K562 (cell line): Measurements from ENCODE around the gene AVPI1. TPM values are rescaled to one million over a fixed set of nuclear protein-coding genes. Genes with fewer than 3 reads are reported as not detected.

Source experiments
- CBX8 ChIP-seq: fragments of 200-600 bp; sonication (generic); IDR thresholded peaks from 2 replicates; pipeline ENCODE4 v1.6.1; 2012; ENCODE audit warnings: borderline replicate concordance, mixed run types, low read depth, mild to moderate bottlenecking, moderate library complexity, mixed read lengths, low read length, control low read depth, inconsistent platforms; ENCODE audit not compliant: poor library complexity, severe bottlenecking; ENCODE audit errors: extremely low read depth
- CSDE1 ChIP-seq, 2 experiments: fragments of 450-650 bp; IDR thresholded peaks; 2 replicates each; pipeline ENCODE4 v1.6.1; 2016; ENCODE audit warnings: mild to moderate bottlenecking in 1 of 2
- DMBX1 ChIP-seq: fragments of 250-450 bp; sonication (Bioruptor Pico); IDR thresholded peaks from 2 replicates; pipeline ENCODE4 v1.8.0; 2022; ENCODE audit warnings: inconsistent platforms, mild to moderate bottlenecking, moderate library complexity, borderline replicate concordance
- FOSL1 ChIP-seq: fragments of 200-800 bp; sonication (Bioruptor generic); conservative IDR thresholded peaks from 2 replicates; pipeline ENCODE4 v1.6.1; 2016; ENCODE audit warnings: missing genetic modification characterization, missing compliant biosample characterization
- HOMEZ ChIP-seq: fragments of 250-450 bp; sonication (Bioruptor Pico); IDR thresholded peaks from 2 replicates; pipeline ENCODE4 v1.4.0; 2020; ENCODE audit warnings: mild to moderate bottlenecking, moderate library complexity
- MBD2 ChIP-seq: sonication (generic); IDR thresholded peaks from 2 replicates; pipeline ENCODE4 v1.6.1; 2016; ENCODE audit warnings: low read depth, borderline replicate concordance
- MEF2D ChIP-seq: conservative IDR thresholded peaks from 2 replicates; pipeline ENCODE4 v1.6.1; 2016; ENCODE audit warnings: low read depth, missing genetic modification characterization, missing compliant biosample characterization
- MXI1 ChIP-seq: IDR thresholded peaks from 2 replicates; pipeline ENCODE4 v1.6.1; 2011; ENCODE audit warnings: low read depth, mild to moderate bottlenecking, improper control_type of control experiment, low read length
- MYC ChIP-seq, 2 experiments: fragments of 250-450 bp in 1 of 2; sonication (Bioruptor Pico) in 1 of 2; IDR thresholded peaks; 2 replicates each; pipeline versions ENCODE4 v1.5.1 to v1.6.1; 2012 to 2021; ENCODE audit warnings: low read depth in 2 of 2, borderline replicate concordance in 1 of 2, improper control_type of control experiment in 1 of 2, low read length in 1 of 2, mild to moderate bottlenecking in 1 of 2, moderate library complexity in 1 of 2
- NFYB ChIP-seq: IDR thresholded peaks from 2 replicates; pipeline ENCODE4 v1.6.1; 2011; ENCODE audit warnings: mild to moderate bottlenecking, moderate library complexity; ENCODE audit not compliant: insufficient read length; ENCODE audit errors: extremely low read depth
- PREB ChIP-seq: sonication (generic); formaldehyde crosslinking; IDR thresholded peaks from 2 replicates; pipeline ENCODE4 v1.8.1; 2023; ENCODE audit warnings: mild to moderate bottlenecking, missing genetic modification reagents
- SMAD2 ChIP-seq: fragments of 150-350 bp; IDR thresholded peaks from 2 replicates; pipeline ENCODE4 v1.6.1; 2014; ENCODE audit warnings: low read depth, mild to moderate bottlenecking, low read length
- STAG1 ChIP-seq: sonication (generic); formaldehyde crosslinking; IDR thresholded peaks from 2 replicates; pipeline ENCODE4 v1.5.0; 2020; ENCODE audit warnings: missing genetic modification reagents, borderline replicate concordance
- TEAD4 ChIP-seq, 2 experiments: sonication (generic) in 1 of 2; formaldehyde crosslinking in 1 of 2; IDR thresholded peaks; 2 replicates each; pipeline versions ENCODE4 v1.6.1 to v1.8.0; 2012 to 2022; ENCODE audit warnings: borderline replicate concordance in 1 of 2, inconsistent platforms in 1 of 2, low read length in 1 of 2, mild to moderate bottlenecking in 1 of 2, missing genetic modification reagents in 1 of 2
- TFE3 ChIP-seq: fragments of 450-650 bp; formaldehyde crosslinking; IDR thresholded peaks from 2 replicates; pipeline ENCODE4 v1.4.0; 2020; ENCODE audit warnings: mild to moderate bottlenecking, mixed read lengths
- TOE1 ChIP-seq, 2 experiments: fragments of 450-650 bp in 1 of 2; sonication (generic) in 1 of 2; formaldehyde crosslinking in 1 of 2; IDR thresholded peaks; 2 replicates each; pipeline versions ENCODE4 v1.7.1 to v1.8.0; 2016 to 2022; ENCODE audit warnings: borderline replicate concordance in 2 of 2, mild to moderate bottlenecking in 2 of 2, antibody characterized with exemption in 1 of 2, inconsistent platforms in 1 of 2, low read depth in 1 of 2, missing genetic modification reagents in 1 of 2, moderate library complexity in 1 of 2
- ZFX ChIP-seq: sonication (generic); formaldehyde crosslinking; IDR thresholded peaks from 2 replicates; pipeline ENCODE4 v1.8.0; 2022; ENCODE audit warnings: mild to moderate bottlenecking, missing genetic modification reagents, moderate library complexity
- ZNF583 ChIP-seq: fragments of 250-450 bp; sonication (Bioruptor Pico); IDR thresholded peaks from 2 replicates; pipeline ENCODE4 v1.4.0; 2020
- ZNF644 ChIP-seq: fragments of 200-800 bp; sonication (Bioruptor generic); IDR thresholded peaks from 2 replicates; pipeline ENCODE4 v1.6.1; 2016; ENCODE audit warnings: low read depth, missing genetic modification characterization, missing compliant biosample characterization
- polyA plus RNA-seq, 8 experiments: library from polyadenylated mRNA; depleted of rRNA in 4 of 8; stranded (reverse) in 5 of 8; unstranded in 3 of 8; fragments of >200 nt; fragmentation: Nextera tagmentation in 2 of 8; fragmentation: Illumina TruSeq in 1 of 8; extraction: Ambion mirVana in 2 of 8; extraction: Trizol in 1 of 8; gene quantifications; 2 replicates each; pipeline versions ENCODE4 v1.2.1 to v1.2.3, GENCODE V29; 2011 to 2014; ENCODE audit warnings: inconsistent platforms in 1 of 8, missing spikeins in 1 of 8
- total RNA-seq, 7 experiments: library from RNA; depleted of rRNA in 6 of 7; stranded (reverse); fragments of >200 nt in 6 of 7; fragmentation: Illumina TruSeq in 2 of 7; extraction: Trizol in 2 of 7; gene quantifications; 2 replicates each; pipeline versions ENCODE4 v1.2.1 to v1.2.3, GENCODE V29; 2011 to 2021; ENCODE audit warnings: low replicate concordance in 1 of 7
- TF ChIP-seq, protein P1 (sequence below): fragments of 250-450 bp; sonication (Bioruptor Pico); IDR thresholded peaks from 2 replicates; pipeline ENCODE4 v1.8.0; 2022; ENCODE audit warnings: moderate library complexity, mild to moderate bottlenecking, inconsistent platforms

The AVPI1 gene
- total and polyA plus RNA-seq, 9 of the 15 experiments (the other 6 are each of a cell fraction or from before 2014, with no cell fraction given): 0.90 to 10.4 (median 7.4) TPM

DNA sequence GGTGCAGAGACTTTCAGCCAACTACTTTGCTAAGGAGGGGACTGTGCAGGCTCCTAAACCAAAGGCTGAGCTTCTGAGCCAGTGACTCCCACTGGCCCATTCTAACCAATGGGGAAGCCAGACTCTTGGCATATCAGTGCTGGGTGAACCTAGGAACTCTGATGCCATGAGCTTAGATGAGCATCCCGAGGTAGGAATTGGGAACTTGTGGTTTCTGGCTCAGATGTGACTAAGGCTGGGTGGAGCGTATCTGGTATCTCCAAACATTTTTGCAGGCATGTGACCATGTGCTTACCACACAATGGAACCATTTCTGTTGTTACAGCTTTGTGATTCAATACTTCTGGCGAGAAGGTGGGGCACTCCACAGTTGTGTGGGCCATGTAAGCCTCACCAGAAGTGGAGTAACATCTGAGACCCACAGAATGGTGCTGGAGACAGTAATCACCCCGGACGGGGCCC, 2.5 kb upstream of the AVPI1 start (continued):
- TF ChIP-seq DMBX1 (CRISPR knock-in tag) (0 out of 2 replicates have a peak, but pooled peaks have one; percentile 67), TOE1 (IDR thresholded peaks at IDR 0.05; ENCODE audit: borderline replicate concordance) (no peak), TOE1 (CRISPR knock-in tag; IDR thresholded peaks at IDR 0.05; ENCODE audit: borderline replicate concordance, low read depth) (no peak), TFE3 (CRISPR knock-in tag) (peak; percentile 35), ZNF583 (CRISPR knock-in tag) (peak; percentile 89), SMAD2 (no peak), MYC (IDR thresholded peaks at IDR 0.05; ENCODE audit: low read depth, low read length) (peak; percentile 66), MYC (CRISPR knock-in tag; IDR thresholded peaks at IDR 0.05; ENCODE audit: borderline replicate concordance, low read depth) (no peak), MEF2D (tag) (0 out of 2 replicates have a peak, but pooled peaks have one; percentile 17), PREB (no peak), ZFX (CRISPR knock-in tag) (peak; percentile 73), TEAD4 (IDR thresholded peaks at IDR 0.05; ENCODE audit: low read length) (peak; percentile 43; the same call in 1 of the 2 replicates), TEAD4 (CRISPR knock-in tag; IDR thresholded peaks at IDR 0.05; ENCODE audit: borderline replicate concordance) (no peak), STAG1 (CRISPR knock-in tag) (no peak), MXI1 (no peak), NFYB (peak; percentile 6), HOMEZ (CRISPR knock-in tag) (peak; percentile 63; the same call in 1 of the 2 replicates), CSDE1 (IDR thresholded peaks at IDR 0.05) (no peak), ZNF644 (tag) (peak; percentile 82; the same call in 1 of the 2 replicates), CBX8 (no peak), FOSL1 (tag) (peak; percentile 82), MBD2 (no peak)
- TF ChIP-seq, protein P1, sequence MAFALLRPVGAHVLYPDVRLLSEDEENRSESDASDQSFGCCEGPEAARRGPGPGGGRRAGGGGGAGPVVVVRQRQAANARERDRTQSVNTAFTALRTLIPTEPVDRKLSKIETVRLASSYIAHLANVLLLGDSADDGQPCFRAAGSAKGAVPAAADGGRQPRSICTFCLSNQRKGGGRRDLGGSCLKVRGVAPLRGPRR (CRISPR knock-in tag): 0 out of 2 replicates have a peak, but pooled peaks have one; percentile 50
